ENCODE results near the gene PPP2R3A. TPM values are rescaled to one million over a fixed set of nuclear protein-coding genes. Genes with fewer than 3 reads are reported as not detected.
A peak's percentile ranks its signal among the peaks of the same experiment; 100 is the strongest.
"Not testable (repeated sequence)": the region's sequence is repeated elsewhere in the genome, so short reads cannot be mapped to it uniquely, and the experiment has no call there.

Gene PPP2R3A
- total and polyA plus RNA-seq, 7 experiments from 2014 or later = 0.13 to 0.89 (median 0.40) TPM; not detected in 1

GRCh38 chr3:136105044-136105443 is 139.5 kb downstream of the PPP2R3A start:
- Mint-ChIP-seq H3K4me1 (peaks cover 0 to 18% (median 11%) of the 10 kb centered on the region in 7 donors), H3K36me3 (peaks cover 0 to 15% (median 5%) of the 10 kb centered on the region in 5 donors), H3K27me3 (peaks cover 0 to 9% (median 0%) of the 10 kb centered on the region in 5 donors), H3K4me3 (no peak overlapping the region), H3K27ac (peak overlapping the region in 1 of 9 donors; percentile 8), H3K9me3 (no peaks in the 10 kb centered on the region)
- no peaks in the 10 kb centered on the region for H3K4me1 ChIP-seq (ENCODE audit: control insufficient read depth in 2 of 2, insufficient read depth in 2 of 2, low read length in 2 of 2)
- POLR2A ChIA-PET = no interaction called here
- no peak for ATAC-seq
- no peaks in the 10 kb centered on the region for H3K27me3 ChIP-seq (ENCODE audit: control insufficient read depth in 2 of 2, insufficient read depth in 2 of 2, low read length in 2 of 2)
- no peak overlapping the region for H3K4me3 ChIP-seq (ENCODE audit: low read length)
- H3K36me3 ChIP-seq (ENCODE audit: control insufficient read depth in 2 of 3, insufficient read depth in 3 of 3, low read length in 3 of 3) = no peaks in the 10 kb centered on the region
- DNase-seq = no peak
- CTCF ChIA-PET = no interaction called here
- H3K9me3 ChIP-seq (ENCODE audit: control insufficient read depth in 2 of 3, low read length in 3 of 3) = no peaks in the 10 kb centered on the region
- intact Hi-C loops (cut with micrococcal nuclease) = no loop called here
- no peak overlapping the region for H3K27ac ChIP-seq (ENCODE audit: low read depth, low read length)

- H3K4me3 ChIP-seq (ENCODE audit: low read length) = no peak overlapping the region
- Mint-ChIP-seq H3K36me3 (peaks cover 0 to 15% (median 5%) of the 10 kb centered on the region in 5 donors), H3K9me3 (no peaks in the 10 kb centered on the region), H3K4me3 (no peak overlapping the region), H3K4me1 (peaks cover 0 to 18% (median 11%) of the 10 kb centered on the region in 7 donors), H3K27ac (no peak overlapping the region), H3K27me3 (peaks cover 0 to 14% (median 0%) of the 10 kb centered on the region in 5 donors)
- no peaks in the 10 kb centered on the region for H3K9me3 ChIP-seq (ENCODE audit: control insufficient read depth in 2 of 3, low read length in 3 of 3)
- intact Hi-C loops (cut with micrococcal nuclease) = no loop called here
- ChIA-PET POLR2A (no interaction called here), CTCF (interaction anchor here (0.9 kb wide), 1 partner anchor 908 kb away, joined by 3 read pairs; no protein-coding TSS in a partner anchor)
- H3K36me3 ChIP-seq (ENCODE audit: control insufficient read depth in 2 of 3, insufficient read depth in 3 of 3, low read length in 3 of 3) = no peaks in the 10 kb centered on the region
- no peaks in the 10 kb centered on the region for H3K27me3 ChIP-seq (ENCODE audit: control insufficient read depth in 2 of 2, insufficient read depth in 2 of 2, low read length in 2 of 2)
- no peaks in the 10 kb centered on the region for H3K4me1 ChIP-seq (ENCODE audit: control insufficient read depth in 2 of 2, insufficient read depth in 2 of 2, low read length in 2 of 2)
- ATAC-seq (no peak), DNase-seq (no peak)
- H3K27ac ChIP-seq (ENCODE audit: low read depth, low read length) = no peak overlapping the region
These were observed 140.6 kb downstream of the PPP2R3A start for GRCh38 chr3:136106101-136106500.

- Mint-ChIP-seq H3K27ac (no peak overlapping the region), H3K36me3 (peaks cover 0 to 36% (median 5%) of the 10 kb centered on the region in 5 donors), H3K4me3 (no peak overlapping the region), H3K27me3 (peaks cover 0 to 20% (median 0%) of the 10 kb centered on the region in 5 donors), H3K9me3 (peaks cover 0 to 2% (median 0%) of the 10 kb centered on the region in 11 donors), H3K4me1 (peaks cover 0 to 18% (median 11%) of the 10 kb centered on the region in 7 donors)
- Histone ChIP-seq H3K36me3 (ENCODE audit: control insufficient read depth in 2 of 3, insufficient read depth in 3 of 3, low read length in 3 of 3) (no peaks in the 10 kb centered on the region), H3K4me3 (ENCODE audit: low read length) (no peak overlapping the region), H3K9me3 (ENCODE audit: control insufficient read depth in 2 of 3, low read length in 3 of 3) (no peaks in the 10 kb centered on the region), H3K27me3 (ENCODE audit: control insufficient read depth in 2 of 2, insufficient read depth in 2 of 2, low read length in 2 of 2) (no peaks in the 10 kb centered on the region), H3K4me1 (ENCODE audit: control insufficient read depth in 2 of 2, insufficient read depth in 2 of 2, low read length in 2 of 2) (no peaks in the 10 kb centered on the region), H3K27ac (ENCODE audit: low read depth, low read length) (no peak overlapping the region)
- intact Hi-C loops (cut with micrococcal nuclease) = loop anchor here in 1 of 2 donors (2.0 kb wide), 1 partner anchor 19 kb away; no protein-coding TSS in a partner anchor
- CTCF ChIA-PET = no interaction called here
- DNase-seq (no peak), ATAC-seq (no peak)
- POLR2A ChIA-PET = no interaction called here
These were observed 144.0 kb downstream of the PPP2R3A start for GRCh38 chr3:136109499-136109898.

GRCh38 chr3:136110481-136110880 is 145.0 kb downstream of the PPP2R3A start:
- DNase-seq (no peak), ATAC-seq (no peak)
- peaks cover 0 to 18% (median 0%) of the 10 kb centered on the region in 5 donors for H3K27me3 Mint-ChIP-seq
- CTCF ChIA-PET = no interaction called here
- Histone ChIP-seq H3K4me1 (ENCODE audit: control insufficient read depth in 2 of 2, insufficient read depth in 2 of 2, low read length in 2 of 2) (no peaks in the 10 kb centered on the region), H3K4me3 (ENCODE audit: low read length) (no peak overlapping the region), H3K27me3 (ENCODE audit: control insufficient read depth in 2 of 2, insufficient read depth in 2 of 2, low read length in 2 of 2) (no peaks in the 10 kb centered on the region), H3K27ac (ENCODE audit: low read depth, low read length) (no peak overlapping the region), H3K9me3 (ENCODE audit: control insufficient read depth in 2 of 3, low read length in 3 of 3) (no peaks in the 10 kb centered on the region), H3K36me3 (ENCODE audit: control insufficient read depth in 2 of 3, insufficient read depth in 3 of 3, low read length in 3 of 3) (no peaks in the 10 kb centered on the region)
- H3K4me3 Mint-ChIP-seq = no peak overlapping the region
- POLR2A ChIA-PET = interaction anchor here (0.7 kb wide), 1 partner anchor 131 kb away, joined by 5 read pairs; no protein-coding TSS in a partner anchor
- intact Hi-C loops (cut with micrococcal nuclease) = no loop called here
- no peak overlapping the region for H3K27ac Mint-ChIP-seq
- peaks cover 0 to 2% (median 0%) of the 10 kb centered on the region in 11 donors for H3K9me3 Mint-ChIP-seq
- peaks cover 0 to 33% (median 5%) of the 10 kb centered on the region in 5 donors for H3K36me3 Mint-ChIP-seq
- peaks cover 3 to 13% (median 6%) of the 10 kb centered on the region in 7 donors for H3K4me1 Mint-ChIP-seq

- H3K36me3 Mint-ChIP-seq = peaks cover 0 to 43% (median 25%) of the 10 kb centered on the region in 5 donors
- ATAC-seq (no peak), DNase-seq (no peak)
- no peak overlapping the region for H3K4me3 Mint-ChIP-seq
- Histone ChIP-seq H3K36me3 (ENCODE audit: control insufficient read depth in 2 of 3, insufficient read depth in 3 of 3, low read length in 3 of 3) (no peaks in the 10 kb centered on the region), H3K27ac (ENCODE audit: low read depth, low read length) (no peak overlapping the region), H3K4me1 (ENCODE audit: control insufficient read depth in 2 of 2, insufficient read depth in 2 of 2, low read length in 2 of 2) (no peaks in the 10 kb centered on the region), H3K9me3 (ENCODE audit: control insufficient read depth in 2 of 3, low read length in 3 of 3) (no peaks in the 10 kb centered on the region), H3K27me3 (ENCODE audit: control insufficient read depth in 2 of 2, insufficient read depth in 2 of 2, low read length in 2 of 2) (no peaks in the 10 kb centered on the region), H3K4me3 (ENCODE audit: low read length) (no peak overlapping the region)
- H3K4me1 Mint-ChIP-seq = peaks cover 4 to 19% (median 6%) of the 10 kb centered on the region in 7 donors
- intact Hi-C loops (cut with micrococcal nuclease) = no loop called here
- H3K9me3 Mint-ChIP-seq = peaks cover 0 to 15% (median 3%) of the 10 kb centered on the region in 11 donors
- peaks cover 0 to 34% (median 5%) of the 10 kb centered on the region in 5 donors for H3K27me3 Mint-ChIP-seq
- ChIA-PET CTCF (no interaction called here), POLR2A (no interaction called here)
- H3K27ac Mint-ChIP-seq = no peak overlapping the region
These were observed 148.9 kb downstream of the PPP2R3A start for GRCh38 chr3:136114421-136114820.

GRCh38 chr3:136119332-136119731 is 153.8 kb downstream of the PPP2R3A start:
- peaks cover 0 to 15% (median 5%) of the 10 kb centered on the region in 11 donors for H3K9me3 Mint-ChIP-seq
- POLR2A ChIA-PET; intact Hi-C loops (cut with micrococcal nuclease); H3K4me3 Mint-ChIP-seq; H3K9me3 ChIP-seq (ENCODE audit: control insufficient read depth in 2 of 3, low read length in 3 of 3); H3K4me3 ChIP-seq (ENCODE audit: low read length); H3K27ac Mint-ChIP-seq; DNase-seq; ATAC-seq; CTCF ChIA-PET; H3K27ac ChIP-seq (ENCODE audit: low read depth, low read length); H3K27me3 ChIP-seq (ENCODE audit: control insufficient read depth in 2 of 2, insufficient read depth in 2 of 2, low read length in 2 of 2); H3K4me1 ChIP-seq (ENCODE audit: control insufficient read depth in 2 of 2, insufficient read depth in 2 of 2, low read length in 2 of 2); H3K36me3 ChIP-seq (ENCODE audit: control insufficient read depth in 2 of 3, insufficient read depth in 3 of 3, low read length in 3 of 3): not testable (repeated sequence)
- H3K27me3 Mint-ChIP-seq = peaks cover 0 to 22% (median 5%) of the 10 kb centered on the region in 5 donors
- peaks cover 0 to 19% (median 0%) of the 10 kb centered on the region in 7 donors for H3K4me1 Mint-ChIP-seq
- peaks cover 0 to 25% (median 22%) of the 10 kb centered on the region in 5 donors for H3K36me3 Mint-ChIP-seq

- H3K36me3 ChIP-seq (ENCODE audit: control insufficient read depth in 2 of 3, insufficient read depth in 3 of 3, low read length in 3 of 3); H3K4me1 ChIP-seq (ENCODE audit: control insufficient read depth in 2 of 2, insufficient read depth in 2 of 2, low read length in 2 of 2); CTCF ChIA-PET; H3K27me3 ChIP-seq (ENCODE audit: control insufficient read depth in 2 of 2, insufficient read depth in 2 of 2, low read length in 2 of 2); H3K9me3 ChIP-seq (ENCODE audit: control insufficient read depth in 2 of 3, low read length in 3 of 3); H3K4me3 Mint-ChIP-seq; H3K27ac Mint-ChIP-seq; DNase-seq; intact Hi-C loops (cut with micrococcal nuclease); H3K4me3 ChIP-seq (ENCODE audit: low read length); ATAC-seq; H3K27ac ChIP-seq (ENCODE audit: low read depth, low read length): not testable (repeated sequence)
- Mint-ChIP-seq H3K4me1 (peaks cover 0 to 19% (median 0%) of the 10 kb centered on the region in 7 donors), H3K27me3 (peaks cover 0 to 22% (median 5%) of the 10 kb centered on the region in 5 donors), H3K9me3 (peaks cover 0 to 15% (median 5%) of the 10 kb centered on the region in 11 donors), H3K36me3 (peaks cover 0 to 27% (median 22%) of the 10 kb centered on the region in 5 donors)
- POLR2A ChIA-PET = interaction anchor here (0.6 kb wide), 1 partner anchor 39 kb away, joined by 3 read pairs; no protein-coding TSS in a partner anchor
These were observed 154.3 kb downstream of the PPP2R3A start for GRCh38 chr3:136119783-136120182.

Data from naive thymus-derived CD4-positive, alpha-beta T cell (primary cell).